ENCODE measurements around the gene NT5C1A. TPM values are rescaled to one million over a fixed set of nuclear protein-coding genes. Genes with fewer than 3 reads are reported as not detected.

The NT5C1A gene
- total RNA-seq, 1 experiment from 2014 or later = not detected

DNA sequence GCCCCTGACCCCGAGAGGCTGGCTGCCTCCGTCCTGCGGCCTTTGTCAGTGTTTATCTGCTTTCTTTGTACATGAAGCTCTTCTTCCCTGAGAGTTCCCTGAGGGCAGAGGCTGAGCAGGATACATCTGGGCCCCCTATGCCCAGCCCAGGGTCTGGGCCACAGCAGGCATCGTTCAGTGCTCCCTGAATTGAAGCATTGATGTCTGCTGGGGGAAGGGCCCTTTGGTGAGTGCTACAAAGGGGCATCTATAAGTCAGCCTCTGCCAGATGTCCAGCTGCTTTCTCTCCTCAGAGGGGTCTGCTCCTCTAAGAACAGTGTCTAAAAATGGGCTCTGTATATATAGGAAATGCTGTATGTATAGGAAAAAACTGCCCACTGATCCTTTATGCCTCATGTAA, 34.5 kb downstream of the NT5C1A start:
- WGBS (ENCODE audit: extremely low coverage, insufficient read length, low lambda C conversion rate) = no CpG with 5 or more reads among the region's 4 CpGs
- Histone ChIP-seq H2AK5ac (ENCODE audit: insufficient read length, low read length) (no peak overlapping the region), H3K27ac (ENCODE audit: insufficient read length, low read depth, low read length) (no peak overlapping the region), H3K79me2 (ENCODE audit: insufficient read depth, low read length) (no peaks in the 10 kb centered on the region), H3K56ac (ENCODE audit: insufficient read length, low read depth, low read length) (no peak overlapping the region), H3T11ph (ENCODE audit: low read length) (no peak overlapping the region), H4K20me1 (ENCODE audit: control insufficient read depth, insufficient read depth, insufficient read length) (no peaks in the 10 kb centered on the region), H2BK120ac (ENCODE audit: low read depth, low read length, poor library complexity, severe bottlenecking) (no peak overlapping the region), H3K9me3 (ENCODE audit: control insufficient read depth, low read depth, low read length) (no peaks in the 10 kb centered on the region), H3K18ac (ENCODE audit: insufficient read length, low read depth, low read length) (no peak overlapping the region), H3K79me1 (ENCODE audit: insufficient read depth, low read depth, low read length, poor library complexity, severe bottlenecking) (no peaks in the 10 kb centered on the region), H2BK5ac (ENCODE audit: insufficient read length, low read length) (no peak overlapping the region), H3K23ac (ENCODE audit: insufficient read length, low read depth, low read length) (no peak overlapping the region), H3K9ac (ENCODE audit: extremely low read depth, insufficient read length, low read length) (no peak overlapping the region), H2AFZ (ENCODE audit: low read length) (no peak overlapping the region), H2BK20ac (ENCODE audit: low read depth, low read length, poor library complexity, severe bottlenecking) (no peak overlapping the region), H3K4ac (ENCODE audit: low read depth, low read length) (no peak overlapping the region), H4K91ac (ENCODE audit: insufficient read length, low read depth, low read length) (no peak overlapping the region), H3K4me1 (ENCODE audit: insufficient read depth, low read length) (peaks cover 3% of the 10 kb centered on the region; the same call in 1 of the 2 replicates), H4K5ac (ENCODE audit: insufficient read length, low read depth, low read length) (no peak overlapping the region), H3K23me2 (ENCODE audit: insufficient read length, low read depth, low read length, poor library complexity, severe bottlenecking) (no peaks in the 10 kb centered on the region), H2BK15ac (ENCODE audit: low read depth, low read length) (no peak overlapping the region), H3K14ac (ENCODE audit: insufficient read depth, low read length) (no peak overlapping the region), H3K4me2 (ENCODE audit: insufficient read depth, insufficient read length, low read length) (no peak overlapping the region), H3K27me3 (ENCODE audit: insufficient read depth, low read length) (peaks cover 13% of the 10 kb centered on the region; the same call in 1 of the 2 replicates), H4K8ac (replicated peaks; ENCODE audit: insufficient read length, low read depth, low read length) (no peak overlapping the region), H2BK12ac (ENCODE audit: insufficient read length, low read depth, low read length) (no peak overlapping the region)
- Mint-ChIP-seq H3K27me3 (ENCODE audit: low read depth) (peaks cover 90% of the 10 kb centered on the region), H3K9me3 (no peaks in the 10 kb centered on the region), H3K36me3 (ENCODE audit: insufficient read depth in 1 of 3, low read depth in 3 of 3) (no peaks in the 10 kb centered on the region), H3K27ac (no peak overlapping the region), H3K4me1 (peaks cover 23 to 25% of the 10 kb centered on the region in 2 experiments), H3K4me3 (no peak overlapping the region)
- no peak for DNase-seq
- TF ChIP-seq, protein P1, sequence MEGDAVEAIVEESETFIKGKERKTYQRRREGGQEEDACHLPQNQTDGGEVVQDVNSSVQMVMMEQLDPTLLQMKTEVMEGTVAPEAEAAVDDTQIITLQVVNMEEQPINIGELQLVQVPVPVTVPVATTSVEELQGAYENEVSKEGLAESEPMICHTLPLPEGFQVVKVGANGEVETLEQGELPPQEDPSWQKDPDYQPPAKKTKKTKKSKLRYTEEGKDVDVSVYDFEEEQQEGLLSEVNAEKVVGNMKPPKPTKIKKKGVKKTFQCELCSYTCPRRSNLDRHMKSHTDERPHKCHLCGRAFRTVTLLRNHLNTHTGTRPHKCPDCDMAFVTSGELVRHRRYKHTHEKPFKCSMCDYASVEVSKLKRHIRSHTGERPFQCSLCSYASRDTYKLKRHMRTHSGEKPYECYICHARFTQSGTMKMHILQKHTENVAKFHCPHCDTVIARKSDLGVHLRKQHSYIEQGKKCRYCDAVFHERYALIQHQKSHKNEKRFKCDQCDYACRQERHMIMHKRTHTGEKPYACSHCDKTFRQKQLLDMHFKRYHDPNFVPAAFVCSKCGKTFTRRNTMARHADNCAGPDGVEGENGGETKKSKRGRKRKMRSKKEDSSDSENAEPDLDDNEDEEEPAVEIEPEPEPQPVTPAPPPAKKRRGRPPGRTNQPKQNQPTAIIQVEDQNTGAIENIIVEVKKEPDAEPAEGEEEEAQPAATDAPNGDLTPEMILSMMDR (conservative IDR thresholded peaks at IDR 0.05) = no peak
